RWPE2 (cell line): ENCODE measurements around the gene CSNK2A3.
A peak's percentile ranks its signal among the peaks of the same experiment; 100 is the strongest.
"Not testable (repeated sequence)": the region's sequence is repeated elsewhere in the genome, so short reads cannot be mapped to it uniquely, and the experiment has no call there.

Source experiments
- ATAC-seq: fragments of 200-7000 bp; cut with Tn5 transposase; 3 replicates; pipeline ENCODE4 v1.9.1; 2021; ENCODE audit warnings: low read depth
- DNase-seq: peaks from one replicate; pipeline ENCODE4 v3.0.0-alpha.2; 2020; ENCODE audit warnings: low spot score
- H3K27ac ChIP-seq: fragments of 450-650 bp; 2 replicates; pipeline ENCODE4 v1.5.1; 2017; ENCODE audit warnings: mild to moderate bottlenecking; ENCODE audit not compliant: poor library complexity, severe bottlenecking
- H3K27me3 ChIP-seq: fragments of 250-450 bp; sonication (Bioruptor Pico); 2 replicates; pipeline ENCODE4 v1.5.1; 2021; ENCODE audit warnings: mild to moderate bottlenecking, moderate library complexity; ENCODE audit not compliant: insufficient read depth, poor library complexity, severe bottlenecking
- H3K36me3 ChIP-seq: fragments of 250-450 bp; sonication (Bioruptor Pico); 2 replicates; pipeline ENCODE4 v1.5.1; 2020; ENCODE audit warnings: low read depth, mild to moderate bottlenecking, moderate library complexity
- H3K4me1 ChIP-seq: fragments of 250-450 bp; sonication (Bioruptor Pico); 2 replicates; pipeline ENCODE4 v1.5.1; 2021; ENCODE audit warnings: mild to moderate bottlenecking, moderate library complexity; ENCODE audit not compliant: insufficient read depth, poor library complexity, severe bottlenecking
- H3K4me3 ChIP-seq: fragments of 250-450 bp; sonication (Bioruptor Pico); 2 replicates; pipeline ENCODE4 v1.5.1; 2021; ENCODE audit warnings: mild to moderate bottlenecking, moderate library complexity; ENCODE audit not compliant: severe bottlenecking
- H3K9me3 ChIP-seq: fragments of 250-450 bp; sonication (Bioruptor Pico); 2 replicates; pipeline ENCODE4 v1.5.1; 2021; ENCODE audit warnings: mild to moderate bottlenecking, moderate library complexity; ENCODE audit not compliant: severe bottlenecking
- CTCF ChIP-seq: fragments of 450-650 bp; IDR thresholded peaks from one replicate; pipeline ENCODE4 v1.5.1; 2017; ENCODE audit warnings: mild to moderate bottlenecking, moderate library complexity; ENCODE audit not compliant: poor library complexity, severe bottlenecking

CSNK2A3 gene

GRCh38 chr11:11352878-11353277 is at the start of gene CSNK2A3:
TSS of gene CSNK2A3 (minus strand) at chr11:11353250. CDS start at chr11:11353119, 131 bp downstream.
- H3K9me3 ChIP-seq, H3K27me3 ChIP-seq, H3K4me3 ChIP-seq, H3K36me3 ChIP-seq, H3K27ac ChIP-seq, DNase-seq: not testable (repeated sequence)
- ATAC-seq: peak; percentile 48; the same call in 2 of the 3 replicates
- peaks cover 11% of the 10 kb centered on the region for H3K4me1 ChIP-seq

GRCh38 chr11:11401960-11402535 is 49.0 kb upstream of the CSNK2A3 start:
- Histone ChIP-seq H3K4me3 (no peak overlapping the region), H3K27ac (no peak overlapping the region), H3K9me3 (no peaks in the 10 kb centered on the region), H3K36me3 (no peaks in the 10 kb centered on the region), H3K27me3 (no peaks in the 10 kb centered on the region), H3K4me1 (no peaks in the 10 kb centered on the region)
- ATAC-seq (no peak), DNase-seq (no peak)
- TF ChIP-seq CTCF: no peak

DNA sequence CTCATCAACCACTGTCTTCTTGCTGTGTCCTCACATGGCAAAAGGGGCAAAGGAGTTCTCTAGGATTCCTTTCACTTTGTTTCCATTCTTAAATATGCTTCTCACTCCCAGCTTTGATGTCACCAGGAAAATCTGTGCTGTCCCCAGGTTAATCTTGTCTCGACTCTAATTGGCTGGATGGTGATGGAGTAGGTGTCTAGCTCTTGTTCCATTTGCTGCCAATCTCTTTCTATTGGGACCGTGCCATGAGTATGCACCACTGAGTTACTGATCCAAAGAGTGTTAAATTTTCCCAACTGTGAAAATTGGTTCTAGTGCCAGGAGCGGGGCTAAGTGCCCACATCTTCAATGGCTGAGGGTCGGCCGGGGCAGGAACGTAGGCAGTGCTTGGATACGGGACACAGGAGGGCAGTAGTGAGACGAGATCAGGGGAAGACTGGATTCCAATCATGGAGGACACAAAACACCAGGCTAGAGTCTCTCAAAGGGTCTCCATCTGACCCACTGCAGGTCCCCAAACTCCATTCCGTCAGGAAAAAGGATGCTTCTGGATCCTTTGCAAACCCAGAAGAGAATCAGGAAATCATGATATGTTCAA is 47.7 kb upstream of the CSNK2A3 start:
- no peak for ATAC-seq

GRCh38 chr11:11400121-11400520 is 47.1 kb upstream of the CSNK2A3 start:
- no peaks in the 10 kb centered on the region for H3K27me3 ChIP-seq
- DNase-seq (no peak), ATAC-seq (no peak)
- no peaks in the 10 kb centered on the region for H3K36me3 ChIP-seq
- no peak overlapping the region for H3K4me3 ChIP-seq
- no peak overlapping the region for H3K27ac ChIP-seq
- no peaks in the 10 kb centered on the region for H3K9me3 ChIP-seq
- no peaks in the 10 kb centered on the region for H3K4me1 ChIP-seq
- TF ChIP-seq CTCF: no peak

More for the DNA sequence above, 47.7 kb upstream of the CSNK2A3 start:
- H3K9me3 ChIP-seq: no peaks in the 10 kb centered on the region
- no peak overlapping the region for H3K27ac ChIP-seq
- no peak for TF ChIP-seq CTCF
- no peaks in the 10 kb centered on the region for H3K27me3 ChIP-seq
- no peaks in the 10 kb centered on the region for H3K4me1 ChIP-seq
- no peaks in the 10 kb centered on the region for H3K36me3 ChIP-seq
- DNase-seq: no peak
- no peak overlapping the region for H3K4me3 ChIP-seq

DNA sequence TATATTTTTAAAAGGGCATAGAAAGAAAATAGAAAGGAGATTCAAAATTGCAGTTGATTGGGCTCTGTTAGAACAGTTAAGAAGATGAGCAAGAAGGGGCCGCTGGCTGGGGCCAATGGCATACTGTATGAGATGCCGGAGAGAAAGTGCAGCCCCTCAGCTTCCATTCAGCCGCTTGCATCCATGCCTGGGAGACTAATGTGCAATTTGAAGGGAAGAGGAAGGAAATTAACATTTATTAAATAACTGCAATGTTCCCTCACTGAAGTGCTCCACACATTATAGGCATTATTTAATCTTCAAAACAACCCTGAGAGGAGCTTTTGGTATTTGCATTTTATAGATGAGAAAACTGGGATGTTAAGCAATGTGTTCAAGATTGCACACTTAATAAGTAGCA is 44.7 kb upstream of the CSNK2A3 start:
- no peak for ATAC-seq
- no peak overlapping the region for H3K4me3 ChIP-seq

More for the DNA sequence above, 44.7 kb upstream of the CSNK2A3 start:
- Histone ChIP-seq H3K36me3 (no peaks in the 10 kb centered on the region), H3K27ac (no peak overlapping the region), H3K4me1 (peaks cover 1% of the 10 kb centered on the region), H3K27me3 (no peaks in the 10 kb centered on the region), H3K9me3 (no peaks in the 10 kb centered on the region)
- TF ChIP-seq CTCF: no peak
- DNase-seq: no peak
